Measurements from ENCODE around the gene FAM120B.

Gene FAM120B

DNA sequence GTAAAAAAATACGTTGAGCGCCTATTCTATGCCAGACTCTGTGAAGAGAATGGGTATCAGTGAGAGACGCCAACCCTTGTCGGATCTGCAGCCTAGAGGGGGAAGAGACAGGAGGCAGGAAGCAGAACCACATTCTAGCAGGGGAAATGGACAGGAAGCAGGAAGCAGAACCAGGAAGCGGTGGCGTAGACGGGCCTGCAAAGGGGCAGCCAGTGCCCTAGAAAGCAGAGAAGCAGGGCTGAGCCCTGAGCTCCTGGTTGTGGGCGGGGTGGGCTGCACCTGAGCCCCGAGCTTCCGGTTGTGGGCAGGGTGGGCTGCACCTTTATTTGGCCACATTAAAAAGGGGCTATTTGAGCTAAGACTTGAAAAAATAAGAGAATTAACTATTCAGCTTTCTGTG, 71.9 kb downstream of the FAM120B start:
- ChIA-PET CTCF (no interaction called here), POLR2A (no interaction called here)
- no peak for DNase-seq (ENCODE audit: low read depth, low spot score)
- TF ChIP-seq, protein P1, sequence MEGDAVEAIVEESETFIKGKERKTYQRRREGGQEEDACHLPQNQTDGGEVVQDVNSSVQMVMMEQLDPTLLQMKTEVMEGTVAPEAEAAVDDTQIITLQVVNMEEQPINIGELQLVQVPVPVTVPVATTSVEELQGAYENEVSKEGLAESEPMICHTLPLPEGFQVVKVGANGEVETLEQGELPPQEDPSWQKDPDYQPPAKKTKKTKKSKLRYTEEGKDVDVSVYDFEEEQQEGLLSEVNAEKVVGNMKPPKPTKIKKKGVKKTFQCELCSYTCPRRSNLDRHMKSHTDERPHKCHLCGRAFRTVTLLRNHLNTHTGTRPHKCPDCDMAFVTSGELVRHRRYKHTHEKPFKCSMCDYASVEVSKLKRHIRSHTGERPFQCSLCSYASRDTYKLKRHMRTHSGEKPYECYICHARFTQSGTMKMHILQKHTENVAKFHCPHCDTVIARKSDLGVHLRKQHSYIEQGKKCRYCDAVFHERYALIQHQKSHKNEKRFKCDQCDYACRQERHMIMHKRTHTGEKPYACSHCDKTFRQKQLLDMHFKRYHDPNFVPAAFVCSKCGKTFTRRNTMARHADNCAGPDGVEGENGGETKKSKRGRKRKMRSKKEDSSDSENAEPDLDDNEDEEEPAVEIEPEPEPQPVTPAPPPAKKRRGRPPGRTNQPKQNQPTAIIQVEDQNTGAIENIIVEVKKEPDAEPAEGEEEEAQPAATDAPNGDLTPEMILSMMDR (IDR thresholded peaks at IDR 0.05; ENCODE audit: insufficient read depth, low read length, missing control alignments) = no peak
- H3K4me3 ChIP-seq (ENCODE audit: low read depth, low read length) = no peak overlapping the region

DNA sequence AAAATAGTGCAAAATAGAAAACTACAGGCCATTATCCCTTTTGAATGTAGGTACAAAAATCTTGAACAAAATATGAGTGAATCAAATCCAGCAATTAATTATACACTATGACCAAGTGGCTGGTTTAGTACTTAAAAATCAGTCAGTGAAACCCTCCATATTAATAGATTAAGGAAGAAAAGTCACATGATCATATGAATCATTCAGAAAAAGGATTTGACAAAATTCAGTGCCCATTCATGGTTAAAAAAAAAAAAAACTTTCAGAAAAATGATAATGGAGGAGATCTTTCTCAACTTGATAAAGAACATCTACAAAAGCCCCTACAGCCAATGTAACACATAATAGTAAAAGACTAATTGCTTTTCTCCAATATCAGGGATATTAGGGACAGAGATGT, 75.0 kb downstream of the FAM120B start:
- TF ChIP-seq, protein P1 (IDR thresholded peaks at IDR 0.05; ENCODE audit: insufficient read depth, low read length, missing control alignments) = no peak
- DNase-seq (ENCODE audit: low read depth, low spot score) = no peak
- H3K4me3 ChIP-seq (ENCODE audit: low read depth, low read length) = no peak overlapping the region
- CTCF ChIA-PET = no interaction called here
- POLR2A ChIA-PET = no interaction called here

DNA sequence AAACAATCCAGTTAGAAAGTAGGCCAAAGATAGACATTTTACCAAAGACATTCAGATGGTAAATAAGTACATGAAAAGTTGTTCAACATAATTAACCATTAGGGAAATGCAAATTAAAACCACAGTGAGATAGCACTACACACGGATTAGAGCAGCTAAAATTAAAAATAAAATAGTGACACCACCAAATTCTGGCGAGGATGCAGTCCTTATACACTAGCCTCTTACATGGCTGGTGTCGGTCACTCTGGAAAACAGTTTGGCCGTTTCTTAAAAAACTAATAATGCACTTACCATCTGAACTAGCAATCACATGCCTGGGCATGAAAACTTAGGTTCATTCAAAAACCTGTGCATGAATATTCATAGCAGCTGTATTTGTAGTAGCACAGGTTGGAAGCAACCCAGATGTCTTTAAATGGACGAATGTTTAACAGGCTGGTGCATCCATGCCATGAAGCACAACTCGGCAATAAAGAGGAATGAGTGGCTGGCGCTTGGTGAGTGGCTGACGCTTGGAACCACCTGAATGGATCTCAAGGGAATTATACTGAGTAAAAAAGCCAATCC, 77.0 kb downstream of the FAM120B start:
- POLR2A ChIA-PET = interaction anchor here (0.6 kb wide), 1 partner anchor 74 kb away, joined by 3 read pairs; no protein-coding TSS in a partner anchor
- CTCF ChIA-PET = no interaction called here
- DNase-seq (ENCODE audit: low read depth, low spot score) = no peak
- TF ChIP-seq, protein P1 (IDR thresholded peaks at IDR 0.05; ENCODE audit: insufficient read depth, low read length, missing control alignments) = no peak
- H3K4me3 ChIP-seq (ENCODE audit: low read depth, low read length) = no peak overlapping the region

DNA sequence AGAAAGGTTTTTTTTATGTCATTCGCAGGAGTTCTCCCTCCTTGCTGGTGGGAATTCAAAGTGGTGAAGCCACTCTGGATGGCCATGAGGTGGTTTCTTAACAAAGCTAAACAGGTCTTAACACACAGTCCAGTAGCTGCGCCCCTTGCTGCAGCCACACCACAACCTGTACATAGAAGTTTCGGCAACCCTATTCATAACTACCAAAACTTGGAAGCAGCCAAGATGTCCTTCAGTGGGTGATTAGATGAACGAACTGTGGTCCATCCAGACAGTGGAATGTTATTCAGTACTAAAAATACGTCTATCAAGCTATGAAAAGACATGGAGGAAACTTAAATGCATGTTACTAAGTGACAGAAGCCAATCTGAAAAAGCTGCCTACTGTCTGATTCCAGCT, 78.9 kb downstream of the FAM120B start:
- no peak for DNase-seq (ENCODE audit: low read depth, low spot score)
- ChIA-PET CTCF (interaction anchor here (1.7 kb wide), 1 partner anchor 131 kb away, joined by 8 read pairs; no protein-coding TSS in a partner anchor), POLR2A (no interaction called here)

DNA sequence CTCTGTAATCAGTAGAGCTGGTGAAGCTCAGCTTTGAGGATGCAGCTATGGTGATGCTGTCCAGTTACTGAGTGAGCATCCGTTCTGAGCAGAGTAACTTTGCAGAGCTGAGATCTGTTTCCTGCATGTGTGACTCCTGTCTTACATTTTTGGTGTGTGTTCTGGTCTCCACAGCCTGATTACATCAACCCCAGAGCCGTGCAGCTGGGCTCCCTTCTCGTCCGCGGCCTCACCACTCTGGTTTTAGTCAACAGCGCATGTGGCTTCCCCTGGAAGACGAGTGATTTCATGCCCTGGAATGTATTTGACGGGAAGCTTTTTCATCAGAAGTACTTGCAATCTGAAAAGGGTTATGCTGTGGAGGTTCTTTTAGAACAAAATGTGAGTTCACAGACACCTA, 81.6 kb downstream of the FAM120B start:
- H3K4me3 ChIP-seq (ENCODE audit: low read depth, low read length) = no peak overlapping the region
- CTCF ChIA-PET = interaction anchor here (1.0 to 1.4 kb wide), 3 partner anchors 129 to 557 kb away, joined by 3 to 4 read pairs (median 4); no protein-coding TSS in a partner anchor
- peak; percentile 77 for DNase-seq (ENCODE audit: low read depth, low spot score)
- POLR2A ChIA-PET = interaction anchor here (0.8 to 1.3 kb wide), 4 partner anchors 12 to 17 kb away, joined by 3 to 4 read pairs (median 4); no protein-coding TSS in a partner anchor
- TF ChIP-seq, protein P1 (IDR thresholded peaks at IDR 0.05; ENCODE audit: insufficient read depth, low read length, missing control alignments) = no peak

More for the DNA sequence above, 78.9 kb downstream of the FAM120B start:
- TF ChIP-seq, protein P1 (IDR thresholded peaks at IDR 0.05; ENCODE audit: insufficient read depth, low read length, missing control alignments) = no peak
- no peak overlapping the region for H3K4me3 ChIP-seq (ENCODE audit: low read depth, low read length)

DNA sequence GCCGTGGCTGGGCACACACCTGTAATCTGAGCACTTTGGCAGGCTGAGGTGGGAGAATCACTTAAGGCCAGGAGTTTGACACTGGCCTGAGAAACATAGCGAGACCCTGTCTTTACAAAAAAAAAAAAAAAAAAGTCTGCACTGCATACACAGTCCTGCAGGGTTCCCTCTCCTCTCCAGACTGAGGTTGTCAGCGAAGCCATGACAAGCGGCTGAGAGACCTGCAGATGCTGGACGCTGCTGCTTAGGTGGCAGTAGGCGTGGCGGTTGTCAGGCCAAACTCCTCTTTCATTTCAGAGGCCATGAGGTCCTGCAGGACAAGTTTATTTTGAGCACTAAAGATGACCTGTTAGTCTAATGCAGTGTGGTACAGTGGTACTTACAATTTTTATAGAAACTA, 86.5 kb downstream of the FAM120B start:
- H3K4me3 ChIP-seq (ENCODE audit: low read depth, low read length) = no peak overlapping the region
- ChIA-PET POLR2A (no interaction called here), CTCF (no interaction called here)
- DNase-seq (ENCODE audit: low read depth, low spot score) = no peak
- TF ChIP-seq, protein P1 (IDR thresholded peaks at IDR 0.05; ENCODE audit: insufficient read depth, low read length, missing control alignments) = no peak
